B cell (primary cell): ENCODE data around the gene ASF1A. TPM values are rescaled to one million over a fixed set of nuclear protein-coding genes. Genes with fewer than 3 reads are reported as not detected.

ENCODE experiments used
- ATAC-seq: fragments of 200-7000 bp; cut with Tn5 transposase; one replicate; pipeline ENCODE4 v1.10.0; 2021; ENCODE audit warnings: low read depth, mild to moderate bottlenecking, moderate number of reproducible peaks, moderate library complexity
- CTCF ChIA-PET: fragments of 350-600 bp; sonication (Branson Sonifier 250); formaldehyde crosslinking; loops from one replicate; lab custom pipeline; 2021; ENCODE audit warnings: antibody characterized with exemption, inconsistent platforms; lab: Charles Lee
- POLR2A ChIA-PET: fragments of 350-600 bp; sonication (Branson Sonifier 250); formaldehyde crosslinking; loops from one replicate; lab custom pipeline; 2021; ENCODE audit warnings: antibody characterized with exemption; lab: Charles Lee
- DNase-seq: peaks from one replicate; pipeline ENCODE4 v3.0.0; 2013
- H2AFZ ChIP-seq: 2 replicates; pipeline ENCODE4 v1.6.1; 2012; ENCODE audit warnings: mild to moderate bottlenecking, low read depth, low read length; ENCODE audit not compliant: insufficient read depth, poor library complexity, severe bottlenecking
- H3K27ac ChIP-seq, 2 donors: 1 replicate in 1 of 2; 2 replicates in 1 of 2; pipeline ENCODE4 v1.5.1; 2012 to 2013; ENCODE audit warnings: low read length in 2 of 2, mild to moderate bottlenecking in 2 of 2, moderate library complexity in 1 of 2
- H3K27me3 ChIP-seq, 4 experiments: fragments of 200-600 bp in 1 of 4; sonication (generic) in 1 of 4; replicated peaks in 1 of 4; 1 replicate in 2 of 4; 2 replicates in 2 of 4; pipeline versions ENCODE4 v1.6.1 to v1.7.0; 2013 to 2016; ENCODE audit warnings: low read length in 3 of 4, mild to moderate bottlenecking in 2 of 4, mixed read lengths in 1 of 4, moderate library complexity in 1 of 4; ENCODE audit not compliant: insufficient read depth in 4 of 4, control insufficient read depth in 3 of 4; ENCODE audit errors: control extremely low read depth in 1 of 4
- H3K36me3 ChIP-seq, 2 experiments: replicated peaks in 1 of 2; 1 replicate in 1 of 2; 2 replicates in 1 of 2; pipeline versions ENCODE4 v1.6.1 to v1.7.1; 2013; ENCODE audit warnings: low read length in 1 of 2; ENCODE audit not compliant: insufficient read depth in 2 of 2, control insufficient read depth in 1 of 2; ENCODE audit errors: control extremely low read depth in 1 of 2, extremely low read depth in 1 of 2
- H3K4me1 ChIP-seq, 2 donors: fragments of 200-600 bp in 1 of 2; sonication (generic) in 1 of 2; 1 replicate in 1 of 2; 2 replicates in 1 of 2; pipeline versions ENCODE4 v1.5.1 to v1.6.1; 2013 to 2017; ENCODE audit warnings: low read length in 2 of 2; ENCODE audit not compliant: control insufficient read depth in 2 of 2, insufficient read depth in 2 of 2
- H3K4me2 ChIP-seq: replicated peaks from 2 replicates; pipeline ENCODE3; 2012; ENCODE audit warnings: mild to moderate bottlenecking, low read depth, low read length; ENCODE audit not compliant: poor library complexity, severe bottlenecking
- H3K4me3 ChIP-seq, 5 experiments: fragments of 200-600 bp in 1 of 5; sonication (generic) in 1 of 5; 1 replicate in 3 of 5; 2 replicates in 2 of 5; pipeline versions ENCODE4 v1.5.1 to v1.7.0; 2011 to 2016; ENCODE audit warnings: low read length in 4 of 5, mild to moderate bottlenecking in 4 of 5, low read depth in 2 of 5, control low read depth in 1 of 5, moderate library complexity in 1 of 5; ENCODE audit not compliant: insufficient read depth in 1 of 5; ENCODE audit errors: control extremely low read depth in 1 of 5, extremely low read depth in 1 of 5
- H3K79me2 ChIP-seq: fragments of 200-600 bp; sonication (generic); one replicate; pipeline ENCODE4 v1.6.0; 2016; ENCODE audit warnings: low read length; ENCODE audit not compliant: control insufficient read depth, insufficient read depth
- H3K9ac ChIP-seq: fragments of 200-600 bp; sonication (generic); 2 replicates; pipeline ENCODE4 v1.6.1; 2017; ENCODE audit warnings: mild to moderate bottlenecking, low read length, moderate library complexity
- H3K9me3 ChIP-seq, 3 donors: one replicate each; pipeline versions ENCODE4 v1.6.1 to v1.7.1; 2013; ENCODE audit warnings: low read length in 2 of 3; ENCODE audit not compliant: control insufficient read depth in 2 of 3, insufficient read depth in 1 of 3; ENCODE audit errors: control extremely low read depth in 1 of 3
- H4K20me1 ChIP-seq: 2 replicates; pipeline ENCODE4 v1.6.0; 2012; ENCODE audit warnings: mild to moderate bottlenecking, low read length; ENCODE audit not compliant: insufficient read depth, control insufficient read depth, poor library complexity, severe bottlenecking
- H3K27ac Mint-ChIP-seq: one replicate; pipeline ENCODE4 v1.8.0; 2021; ENCODE audit warnings: mixed read lengths
- H3K27me3 Mint-ChIP-seq: one replicate; pipeline ENCODE4 v1.8.0; 2021; ENCODE audit warnings: mixed read lengths
- H3K4me1 Mint-ChIP-seq: one replicate; pipeline ENCODE4 v1.8.0; 2021; ENCODE audit warnings: mixed read lengths
- H3K4me3 Mint-ChIP-seq: one replicate; pipeline ENCODE4 v1.8.0; 2021; ENCODE audit warnings: mixed read lengths
- H3K9me3 Mint-ChIP-seq: one replicate; pipeline ENCODE4 v1.8.0; 2022; ENCODE audit warnings: mixed read lengths; ENCODE audit not compliant: insufficient read depth
- CTCF ChIP-seq: fragments of 200-600 bp; IDR thresholded peaks from one replicate; pipeline ENCODE4 v1.8.0; 2022; ENCODE audit warnings: antibody characterized with exemption, mild to moderate bottlenecking
- EZH2 ChIP-seq: IDR thresholded peaks from 2 replicates; pipeline ENCODE4 v1.6.1; 2012; ENCODE audit warnings: borderline replicate concordance, low read depth, mild to moderate bottlenecking, moderate library complexity, low read length; ENCODE audit not compliant: insufficient read depth, poor library complexity, severe bottlenecking
- WGBS: methylation state at CpG from one replicate; pipeline ENCODE4 v1.1.5; 2013; ENCODE audit warnings: missing lambda C conversion rate; ENCODE audit not compliant: insufficient coverage; 5-methylcytosine and 5-hydroxymethylcytosine counted together
- intact Hi-C: fragments of 100-400 bp; cut with micrococcal nuclease; formaldehyde crosslinking; loops from one replicate; pipeline ENCODE4 v1.10.0; 2022
- polyA plus RNA-seq: library from polyadenylated mRNA; depleted of rRNA; stranded (reverse); fragments of >200 nt; gene quantifications from 2 replicates; pipeline ENCODE4 v1.2.3, GENCODE V29; 2012
- total RNA-seq, 2 donors: library from RNA; stranded (reverse); fragments of 120-200 nt in 1 of 2; gene quantifications; 1 replicate in 1 of 2; 2 replicates in 1 of 2; pipeline versions ENCODE4 v1.2.3 to v1.2.4, GENCODE V29; 2013 to 2022

Gene ASF1A
- total and polyA plus RNA-seq, 2 donors (not counting 1 experiment from before 2014, with no cell fraction given): 4.0 to 25.3 TPM

- ATAC-seq (no peak), DNase-seq (no peak)
- Histone ChIP-seq H3K27ac (no peak overlapping the region), H2AFZ (no peak overlapping the region), H3K36me3 (peaks cover 9 to 17% of the 10 kb centered on the region in 2 experiments), H4K20me1 (no peaks in the 10 kb centered on the region), H3K27me3 (no peaks in the 10 kb centered on the region), H3K4me1 (peaks cover 10 to 13% of the 10 kb centered on the region in 2 donors), H3K4me3 (no peak overlapping the region), H3K9me3 (no peaks in the 10 kb centered on the region), H3K4me2 (no peak overlapping the region), H3K9ac (no peak overlapping the region), H3K79me2 (peaks cover 39% of the 10 kb centered on the region)
- ChIA-PET POLR2A (no interaction called here), CTCF (no interaction called here)
- 100% methylated on average over 1 of the region's 3 CpGs for WGBS
- intact Hi-C loops: loop anchor here (10.0 kb wide), 1 partner anchor 144 kb away; the partner anchor contains the start of gene FAM184A
- no peak for TF ChIP-seq CTCF
- no peak for TF ChIP-seq EZH2
- H3K4me1 Mint-ChIP-seq: peaks cover 16% of the 10 kb centered on the region
- H3K27ac Mint-ChIP-seq: no peak overlapping the region
- no peaks in the 10 kb centered on the region for H3K27me3 Mint-ChIP-seq
- no peaks in the 10 kb centered on the region for H3K9me3 Mint-ChIP-seq
- H3K4me3 Mint-ChIP-seq: no peak overlapping the region
Measured at GRCh38 chr6:118930680-118931079, 36.7 kb downstream of the ASF1A start.

DNA sequence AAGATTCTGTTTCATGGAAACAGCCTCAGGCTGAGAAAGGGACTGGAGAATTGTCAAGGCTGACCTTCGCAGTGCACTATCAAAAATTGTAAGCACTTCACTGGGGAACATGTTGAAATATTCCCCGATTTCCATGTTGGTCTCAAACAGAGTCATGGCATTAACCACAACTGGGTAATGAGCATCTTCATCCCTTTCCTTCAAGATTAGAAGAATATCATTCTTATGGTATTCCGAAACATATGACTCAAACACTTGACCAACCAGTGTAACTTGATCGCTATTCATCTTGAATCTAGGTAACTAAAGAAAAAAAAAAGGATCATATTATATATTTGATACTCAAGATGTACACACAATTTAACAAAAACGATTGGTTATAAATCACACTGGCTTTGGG, 37.5 kb downstream of the ASF1A start:
- H3K79me2 ChIP-seq: peaks cover 45% of the 10 kb centered on the region
- no peak for ATAC-seq

More for the DNA sequence above, 37.5 kb downstream of the ASF1A start:
- H2AFZ ChIP-seq: no peak overlapping the region
- H3K4me1 ChIP-seq: peaks cover 10 to 18% of the 10 kb centered on the region in 2 donors
- H3K36me3 ChIP-seq: peaks cover 7 to 17% of the 10 kb centered on the region in 2 experiments
- ChIA-PET POLR2A (no interaction called here), CTCF (no interaction called here)
- Mint-ChIP-seq H3K27me3 (no peaks in the 10 kb centered on the region), H3K4me3 (no peak overlapping the region), H3K27ac (no peak overlapping the region), H3K4me1 (peaks cover 21% of the 10 kb centered on the region), H3K9me3 (no peaks in the 10 kb centered on the region)
- WGBS: 100% methylated on average over 2 of the region's 5 CpGs
- no peak overlapping the region for H3K4me3 ChIP-seq
- no peak overlapping the region for H3K9ac ChIP-seq
- H3K4me2 ChIP-seq: no peak overlapping the region
- intact Hi-C loops: loop anchor here (10.0 kb wide), 1 partner anchor 143 kb away; the partner anchor contains the start of gene FAM184A
- H4K20me1 ChIP-seq: no peaks in the 10 kb centered on the region
- no peak for TF ChIP-seq EZH2
- no peak for TF ChIP-seq CTCF
- no peaks in the 10 kb centered on the region for H3K27me3 ChIP-seq
- no peak for DNase-seq
- H3K27ac ChIP-seq: no peak overlapping the region
- no peaks in the 10 kb centered on the region for H3K9me3 ChIP-seq
